ENCODE data around the gene MITF. TPM values are rescaled to one million over a fixed set of nuclear protein-coding genes. Genes with fewer than 3 reads are reported as not detected.
"Not testable (repeated sequence)": the region's sequence is repeated elsewhere in the genome, so short reads cannot be mapped to it uniquely, and the experiment has no call there.

MITF gene
- total RNA-seq, 1 experiment from 2014 or later: 11.7 TPM

GRCh38 chr3:69787436-69788168, 48.3 kb downstream of the MITF start:
- peak; percentile 88 for DNase-seq (ENCODE audit: low read depth)

GRCh38 chr3:69791106-69791505, 51.8 kb downstream of the MITF start:
- DNase-seq (ENCODE audit: low read depth): peak; percentile 72

GRCh38 chr3:69791919-69792399, 52.7 kb downstream of the MITF start:
- DNase-seq (ENCODE audit: low read depth): peak; percentile 60

GRCh38 chr3:69796126-69796525, 56.9 kb downstream of the MITF start:
- DNase-seq (ENCODE audit: low read depth): not testable (repeated sequence)

- peak; percentile 50 for DNase-seq (ENCODE audit: low read depth)
Measured at GRCh38 chr3:69803681-69804270, 64.5 kb downstream of the MITF start.

GRCh38 chr3:69805491-69805890, 66.2 kb downstream of the MITF start:
- DNase-seq (ENCODE audit: low read depth): no peak

GRCh38 chr3:69806735-69807438, 67.6 kb downstream of the MITF start:
- peak; percentile 91 for DNase-seq (ENCODE audit: low read depth)

GRCh38 chr3:69807674-69808073, 68.4 kb downstream of the MITF start:
- DNase-seq (ENCODE audit: low read depth): no peak

GRCh38 chr3:69809076-69809835, 70.0 kb downstream of the MITF start:
- DNase-seq (ENCODE audit: low read depth): no peak

- no peak for DNase-seq (ENCODE audit: low read depth)
Measured at GRCh38 chr3:69811452-69812401, 72.5 kb downstream of the MITF start.

- DNase-seq (ENCODE audit: low read depth): no peak
Measured at GRCh38 chr3:69815970-69816369, 76.7 kb downstream of the MITF start.

- DNase-seq (ENCODE audit: low read depth): no peak
Measured at GRCh38 chr3:69817988-69818387, 78.7 kb downstream of the MITF start.

GRCh38 chr3:69819282-69819681, 80.0 kb downstream of the MITF start:
- no peak for DNase-seq (ENCODE audit: low read depth)

GRCh38 chr3:69821133-69821532, 81.9 kb downstream of the MITF start:
- DNase-seq (ENCODE audit: low read depth): no peak

- DNase-seq (ENCODE audit: low read depth): peak; percentile 28
Measured at GRCh38 chr3:69823743-69824142, 84.5 kb downstream of the MITF start.

- no peak for DNase-seq (ENCODE audit: low read depth)
Measured at GRCh38 chr3:69825446-69825845, 86.2 kb downstream of the MITF start.

GRCh38 chr3:69827127-69827526, 87.9 kb downstream of the MITF start:
- no peak for DNase-seq (ENCODE audit: low read depth)

GRCh38 chr3:69828817-69829216, 89.6 kb downstream of the MITF start:
- no peak for DNase-seq (ENCODE audit: low read depth)

GRCh38 chr3:69830147-69830546, 90.9 kb downstream of the MITF start:
- no peak for DNase-seq (ENCODE audit: low read depth)

GRCh38 chr3:69831737-69832136, 92.5 kb downstream of the MITF start:
- DNase-seq (ENCODE audit: low read depth): no peak

GRCh38 chr3:69833591-69833990, 94.3 kb downstream of the MITF start:
- DNase-seq (ENCODE audit: low read depth): no peak
